WTC11 (cell line): ENCODE data around the gene NR1H2. TPM values are rescaled to one million over a fixed set of nuclear protein-coding genes. Genes with fewer than 3 reads are reported as not detected.
"Not testable (repeated sequence)": the region's sequence is repeated elsewhere in the genome, so short reads cannot be mapped to it uniquely, and the experiment has no call there.

Source experiments
- ATAC-seq: fragments of 200-7000 bp; cut with Tn5 transposase; 2 replicates; pipeline ENCODE4 v1.10.0; 2021; ENCODE audit warnings: mild to moderate bottlenecking, moderate library complexity
- CTCF ChIA-PET: fragments of 300-600 bp; sonication (Branson Sonifier 250); formaldehyde crosslinking; loops from one replicate; lab custom pipeline; 2021; ENCODE audit warnings: antibody characterized with exemption; lab: Charles Lee
- POLR2A ChIA-PET: fragments of 350-600 bp; sonication (Branson Sonifier 250); formaldehyde crosslinking; loops from one replicate; lab custom pipeline; 2021; ENCODE audit warnings: antibody characterized with exemption; lab: Charles Lee
- DNase-seq: peaks from one replicate; pipeline ENCODE4 v3.0.0; 2021; ENCODE audit warnings: low spot score
- H3K27ac Mint-ChIP-seq: 2 replicates; pipeline ENCODE4 v1.8.0; 2021; ENCODE audit warnings: mixed read lengths
- H3K27me3 Mint-ChIP-seq: 2 replicates; pipeline ENCODE4 v1.8.0; 2021; ENCODE audit warnings: low read depth, mild to moderate bottlenecking, moderate library complexity, mixed read lengths
- H3K36me3 Mint-ChIP-seq: 2 replicates; pipeline ENCODE4 v1.8.0; 2021; ENCODE audit warnings: mixed read lengths
- H3K4me1 Mint-ChIP-seq: 2 replicates; pipeline ENCODE4 v1.8.0; 2022; ENCODE audit warnings: mixed read lengths
- H3K4me3 Mint-ChIP-seq: 2 replicates; pipeline ENCODE4 v1.8.0; 2021; ENCODE audit warnings: mild to moderate bottlenecking, moderate library complexity, mixed read lengths
- H3K9me3 Mint-ChIP-seq: 2 replicates; pipeline ENCODE4 v1.8.0; 2021; ENCODE audit warnings: mixed read lengths
- AR ChIP-seq: fragments of 250-450 bp; sonication (Bioruptor Pico); IDR thresholded peaks from 2 replicates; pipeline ENCODE4 v1.9.0; 2021; ENCODE audit warnings: mild to moderate bottlenecking
- CREM ChIP-seq: sonication (generic); formaldehyde crosslinking; IDR thresholded peaks from 2 replicates; pipeline ENCODE4 v1.8.1; 2022; ENCODE audit warnings: mild to moderate bottlenecking, missing genetic modification reagents, moderate library complexity
- ELF4 ChIP-seq: sonication (generic); formaldehyde crosslinking; IDR thresholded peaks from 2 replicates; pipeline ENCODE4 v1.8.1; 2022; ENCODE audit warnings: low read depth, mild to moderate bottlenecking, moderate library complexity, missing genetic modification reagents
- ESRRA ChIP-seq: sonication (generic); formaldehyde crosslinking; IDR thresholded peaks from 2 replicates; pipeline ENCODE4 v1.8.1; 2022; ENCODE audit warnings: mild to moderate bottlenecking, missing genetic modification reagents, borderline replicate concordance
- FOXJ3 ChIP-seq: sonication (generic); formaldehyde crosslinking; IDR thresholded peaks from 2 replicates; pipeline ENCODE4 v1.9.0; 2021; ENCODE audit warnings: missing genetic modification reagents, mild to moderate bottlenecking, borderline replicate concordance
- GTF2I ChIP-seq: fragments of 250-450 bp; sonication (Bioruptor Pico); conservative IDR thresholded peaks from 2 replicates; pipeline ENCODE4 v1.4.0; 2021; ENCODE audit warnings: mild to moderate bottlenecking
- HMGA2 ChIP-seq: fragments of 250-450 bp; sonication (Bioruptor Pico); IDR thresholded peaks from 2 replicates; pipeline ENCODE4 v1.4.0; 2021; ENCODE audit warnings: mild to moderate bottlenecking, moderate library complexity
- MXD4 ChIP-seq: fragments of 250-450 bp; sonication (Bioruptor Pico); IDR thresholded peaks from 2 replicates; pipeline ENCODE4 v1.8.0; 2021; ENCODE audit warnings: mild to moderate bottlenecking, moderate library complexity, borderline replicate concordance
- MYBL2 ChIP-seq: sonication (generic); formaldehyde crosslinking; IDR thresholded peaks from 2 replicates; pipeline ENCODE4 v1.8.1; 2023; ENCODE audit warnings: mild to moderate bottlenecking, moderate library complexity, missing genetic modification reagents
- NFATC4 ChIP-seq: fragments of 250-450 bp; sonication (Bioruptor Pico); IDR thresholded peaks from 2 replicates; pipeline ENCODE4 v1.9.0; 2021; ENCODE audit warnings: mild to moderate bottlenecking
- NFE2L1 ChIP-seq: sonication (generic); formaldehyde crosslinking; IDR thresholded peaks from 2 replicates; pipeline ENCODE4 v1.8.1; 2023; ENCODE audit warnings: missing genetic modification reagents
- NFYB ChIP-seq: sonication (generic); formaldehyde crosslinking; conservative IDR thresholded peaks from 2 replicates; pipeline ENCODE4 v1.8.0; 2022; ENCODE audit warnings: low read depth, missing genetic modification reagents
- NR2C2 ChIP-seq: sonication (generic); formaldehyde crosslinking; IDR thresholded peaks from 2 replicates; pipeline ENCODE4 v1.8.0; 2022; ENCODE audit warnings: mild to moderate bottlenecking, missing genetic modification reagents
- ZMAT4 ChIP-seq: fragments of 250-450 bp; sonication (Bioruptor Pico); IDR thresholded peaks from 2 replicates; pipeline ENCODE4 v1.9.0; 2021; ENCODE audit warnings: mild to moderate bottlenecking
- ZNF317 ChIP-seq: sonication (generic); formaldehyde crosslinking; IDR thresholded peaks from 2 replicates; pipeline ENCODE4 v1.8.1; 2023; ENCODE audit warnings: low read depth, mild to moderate bottlenecking, moderate library complexity, missing genetic modification reagents, borderline replicate concordance
- ZNF423 ChIP-seq: fragments of 250-450 bp; sonication (Bioruptor Pico); IDR thresholded peaks from 2 replicates; pipeline ENCODE4 v2.1.2; 2022; ENCODE audit warnings: mild to moderate bottlenecking, moderate library complexity
- total RNA-seq: library from RNA; stranded (reverse); gene quantifications from 3 replicates; pipeline ENCODE4 v1.2.3, GENCODE V29; 2021
- TF ChIP-seq, protein P1 (sequence below): sonication (generic); formaldehyde crosslinking; IDR thresholded peaks from 2 replicates; pipeline ENCODE4 v1.8.1; 2022; ENCODE audit warnings: mild to moderate bottlenecking, missing genetic modification reagents, moderate library complexity, borderline replicate concordance
- TF ChIP-seq, protein P2 (sequence below): sonication (generic); formaldehyde crosslinking; IDR thresholded peaks from 2 replicates; pipeline ENCODE4 v1.8.1; 2022; ENCODE audit warnings: missing genetic modification reagents, borderline replicate concordance
- TF ChIP-seq, protein P3 (sequence below): sonication (generic); formaldehyde crosslinking; IDR thresholded peaks from 2 replicates; pipeline ENCODE4 v1.8.0; 2022; ENCODE audit warnings: mild to moderate bottlenecking, missing genetic modification reagents
- TF ChIP-seq, protein P4 (sequence below): fragments of 250-450 bp; sonication (Bioruptor Pico); IDR thresholded peaks from 2 replicates; pipeline ENCODE4 v1.9.0; 2021; ENCODE audit warnings: moderate library complexity, mild to moderate bottlenecking, inconsistent platforms, borderline replicate concordance

The NR1H2 gene
- total RNA-seq, 1 experiment from 2014 or later: 45.8 TPM

DNA sequence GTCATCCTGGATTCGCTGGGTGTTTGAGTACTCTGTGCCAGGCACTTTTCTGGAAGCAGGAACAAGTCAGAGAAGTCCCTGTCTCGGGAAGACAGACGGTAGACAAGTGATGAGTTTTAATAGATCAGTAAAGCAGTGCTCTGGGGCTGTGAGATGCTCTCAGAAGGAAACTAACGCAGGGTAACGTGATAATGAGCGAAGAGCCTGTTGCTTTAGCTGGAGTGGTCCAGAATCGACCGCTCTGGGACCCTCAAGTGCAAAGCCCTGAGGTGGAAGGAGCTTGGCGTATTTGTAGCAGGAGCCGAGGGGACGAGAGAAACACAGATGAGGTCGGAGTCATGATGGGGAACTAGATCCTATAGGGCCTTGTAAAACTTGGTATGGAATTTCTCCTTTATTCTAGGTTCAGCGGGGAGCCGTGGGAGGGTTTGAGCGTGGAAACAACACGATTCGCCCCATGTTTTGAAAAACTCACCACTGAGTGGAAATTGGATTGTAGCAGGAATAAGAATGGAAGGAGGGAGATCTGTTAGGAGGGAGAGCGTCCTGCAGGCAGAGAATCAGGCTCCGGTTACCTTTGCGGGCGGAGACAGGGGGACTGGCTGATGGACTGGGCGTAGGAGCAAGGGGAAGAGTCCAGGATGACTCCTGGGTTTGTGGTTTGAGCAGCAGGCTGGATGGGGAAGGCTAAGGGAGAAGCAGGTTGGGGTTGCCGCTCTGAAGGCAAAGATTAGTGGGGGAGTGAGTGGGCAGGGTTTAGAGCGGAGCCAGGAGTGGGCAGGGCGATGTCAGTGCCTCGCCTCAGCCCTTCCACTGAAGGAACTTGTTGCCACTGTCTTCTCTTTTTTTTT, 8.7 kb downstream of the NR1H2 start:
- Mint-ChIP-seq H3K4me3 (peak overlapping the region; percentile 92), H3K4me1 (peaks cover 21% of the 10 kb centered on the region), H3K9me3 (no peaks in the 10 kb centered on the region), H3K36me3 (peaks cover 30% of the 10 kb centered on the region), H3K27me3 (no peaks in the 10 kb centered on the region), H3K27ac (peak overlapping the region; percentile 13)
- ATAC-seq (no peak), DNase-seq (no peak)
- ChIA-PET CTCF (interaction anchor here (0.5 to 2.3 kb wide), 14 partner anchors 16 to 172 kb away, joined by 3 to 17 read pairs (median 4); no protein-coding TSS in a partner anchor), POLR2A (interaction anchor here (0.6 to 2.0 kb wide), 9 partner anchors 8 to 81 kb away, joined by 3 to 5 read pairs (median 4); partner anchors contain the start of gene NR1H2)
- TF ChIP-seq NFE2L1 (CRISPR knock-in tag): no peak

DNA sequence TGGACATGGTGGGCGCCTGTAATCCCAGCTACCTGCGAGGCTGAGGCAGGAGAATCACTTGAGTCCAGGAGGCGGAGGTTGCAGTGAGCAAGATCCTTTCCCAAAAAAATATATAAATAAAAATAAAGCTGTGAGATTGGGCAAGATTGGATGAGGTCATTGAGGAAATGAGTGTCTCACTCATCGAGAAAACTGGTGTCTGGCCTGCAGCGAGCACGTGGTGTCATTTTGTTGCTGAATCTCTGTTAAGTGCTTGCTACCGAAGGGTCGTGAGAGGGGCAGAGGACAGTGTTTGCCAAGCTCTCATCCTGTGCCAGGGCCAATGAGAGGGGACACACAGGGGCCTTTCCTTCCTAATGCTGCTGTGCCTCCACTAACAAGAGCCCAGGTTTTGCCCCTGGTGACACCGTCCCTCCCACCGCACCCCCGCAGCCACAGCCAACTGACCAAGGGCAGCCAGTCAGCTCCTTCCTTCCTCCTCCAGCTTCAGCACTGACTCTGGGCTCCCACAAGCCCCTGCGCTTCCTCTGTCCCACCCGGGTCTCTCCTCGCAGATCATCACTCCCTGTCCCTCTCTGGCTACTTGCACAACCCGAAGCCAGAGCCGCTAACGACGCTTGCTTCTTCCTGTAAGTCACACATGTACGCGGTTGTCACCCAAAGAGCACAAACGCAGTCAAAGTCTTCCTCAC, 11.1 kb downstream of the NR1H2 start:
- H3K4me3 Mint-ChIP-seq: no peak overlapping the region
- DNase-seq (no peak), ATAC-seq (no peak)
- H3K36me3 Mint-ChIP-seq: peaks cover 39% of the 10 kb centered on the region
- H3K27me3 Mint-ChIP-seq: no peaks in the 10 kb centered on the region
- POLR2A ChIA-PET: no interaction called here
- peaks cover 15% of the 10 kb centered on the region for H3K9me3 Mint-ChIP-seq
- TF ChIP-seq ESRRA (CRISPR knock-in tag) (no peak), MYBL2 (CRISPR knock-in tag) (no peak), FOXJ3 (CRISPR knock-in tag) (no peak), CREM (CRISPR knock-in tag) (no peak), HMGA2 (CRISPR knock-in tag) (no peak), NFE2L1 (CRISPR knock-in tag) (no peak), AR (CRISPR knock-in tag) (no peak), ZNF317 (CRISPR knock-in tag) (no peak), ELF4 (CRISPR knock-in tag) (no peak), NR2C2 (CRISPR knock-in tag) (no peak), NFATC4 (no peak)
- TF ChIP-seq, protein P1, sequence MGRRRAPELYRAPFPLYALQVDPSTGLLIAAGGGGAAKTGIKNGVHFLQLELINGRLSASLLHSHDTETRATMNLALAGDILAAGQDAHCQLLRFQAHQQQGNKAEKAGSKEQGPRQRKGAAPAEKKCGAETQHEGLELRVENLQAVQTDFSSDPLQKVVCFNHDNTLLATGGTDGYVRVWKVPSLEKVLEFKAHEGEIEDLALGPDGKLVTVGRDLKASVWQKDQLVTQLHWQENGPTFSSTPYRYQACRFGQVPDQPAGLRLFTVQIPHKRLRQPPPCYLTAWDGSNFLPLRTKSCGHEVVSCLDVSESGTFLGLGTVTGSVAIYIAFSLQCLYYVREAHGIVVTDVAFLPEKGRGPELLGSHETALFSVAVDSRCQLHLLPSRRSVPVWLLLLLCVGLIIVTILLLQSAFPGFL: no peak
- TF ChIP-seq, protein P2, sequence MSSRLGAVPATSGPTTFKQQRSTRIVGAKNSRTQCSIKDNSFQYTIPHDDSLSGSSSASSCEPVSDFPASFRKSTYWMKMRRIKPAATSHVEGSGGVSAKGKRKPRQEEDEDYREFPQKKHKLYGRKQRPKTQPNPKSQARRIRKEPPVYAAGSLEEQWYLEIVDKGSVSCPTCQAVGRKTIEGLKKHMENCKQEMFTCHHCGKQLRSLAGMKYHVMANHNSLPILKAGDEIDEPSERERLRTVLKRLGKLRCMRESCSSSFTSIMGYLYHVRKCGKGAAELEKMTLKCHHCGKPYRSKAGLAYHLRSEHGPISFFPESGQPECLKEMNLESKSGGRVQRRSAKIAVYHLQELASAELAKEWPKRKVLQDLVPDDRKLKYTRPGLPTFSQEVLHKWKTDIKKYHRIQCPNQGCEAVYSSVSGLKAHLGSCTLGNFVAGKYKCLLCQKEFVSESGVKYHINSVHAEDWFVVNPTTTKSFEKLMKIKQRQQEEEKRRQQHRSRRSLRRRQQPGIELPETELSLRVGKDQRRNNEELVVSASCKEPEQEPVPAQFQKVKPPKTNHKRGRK: no peak
- CTCF ChIA-PET: interaction anchor here (1.2 kb wide), 1 partner anchor 30 kb away, joined by 3 read pairs; no protein-coding TSS in a partner anchor
- peak overlapping the region; percentile 4 for H3K27ac Mint-ChIP-seq
- H3K4me1 Mint-ChIP-seq: peaks cover 21% of the 10 kb centered on the region

- no peaks in the 10 kb centered on the region for H3K27me3 Mint-ChIP-seq
- ATAC-seq (no peak), DNase-seq (no peak)
- peaks cover 21% of the 10 kb centered on the region for H3K4me1 Mint-ChIP-seq
- no peak overlapping the region for H3K4me3 Mint-ChIP-seq
- H3K36me3 Mint-ChIP-seq: peaks cover 45% of the 10 kb centered on the region
- H3K27ac Mint-ChIP-seq: peak overlapping the region; percentile 4
- CTCF ChIA-PET: no interaction called here
- TF ChIP-seq FOXJ3 (CRISPR knock-in tag): no peak
- TF ChIP-seq ZMAT4 (CRISPR knock-in tag): no peak
- TF ChIP-seq, protein P3, sequence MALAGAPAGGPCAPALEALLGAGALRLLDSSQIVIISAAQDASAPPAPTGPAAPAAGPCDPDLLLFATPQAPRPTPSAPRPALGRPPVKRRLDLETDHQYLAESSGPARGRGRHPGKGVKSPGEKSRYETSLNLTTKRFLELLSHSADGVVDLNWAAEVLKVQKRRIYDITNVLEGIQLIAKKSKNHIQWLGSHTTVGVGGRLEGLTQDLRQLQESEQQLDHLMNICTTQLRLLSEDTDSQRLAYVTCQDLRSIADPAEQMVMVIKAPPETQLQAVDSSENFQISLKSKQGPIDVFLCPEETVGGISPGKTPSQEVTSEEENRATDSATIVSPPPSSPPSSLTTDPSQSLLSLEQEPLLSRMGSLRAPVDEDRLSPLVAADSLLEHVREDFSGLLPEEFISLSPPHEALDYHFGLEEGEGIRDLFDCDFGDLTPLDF (CRISPR knock-in tag): no peak
- TF ChIP-seq MXD4 (CRISPR knock-in tag): no peak
- TF ChIP-seq NFYB (CRISPR knock-in tag): no peak
- no peak for TF ChIP-seq NR2C2 (CRISPR knock-in tag)
- no peak for TF ChIP-seq ZNF423
- TF ChIP-seq, protein P4, sequence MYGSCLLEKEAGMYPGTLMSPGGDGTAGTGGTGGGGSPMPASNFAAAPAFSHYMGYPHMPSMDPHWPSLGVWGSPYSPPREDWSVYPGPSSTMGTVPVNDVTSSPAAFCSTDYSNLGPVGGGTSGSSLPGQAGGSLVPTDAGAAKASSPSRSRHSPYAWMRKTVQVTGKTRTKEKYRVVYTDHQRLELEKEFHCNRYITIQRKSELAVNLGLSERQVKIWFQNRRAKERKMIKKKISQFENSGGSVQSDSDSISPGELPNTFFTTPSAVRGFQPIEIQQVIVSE (CRISPR knock-in tag): no peak
- TF ChIP-seq GTF2I: no peak
- POLR2A ChIA-PET: no interaction called here
- H3K9me3 Mint-ChIP-seq: peaks cover 17% of the 10 kb centered on the region
Observed at GRCh38 chr19:50387868-50388245, 11.6 kb downstream of the NR1H2 start.

DNA sequence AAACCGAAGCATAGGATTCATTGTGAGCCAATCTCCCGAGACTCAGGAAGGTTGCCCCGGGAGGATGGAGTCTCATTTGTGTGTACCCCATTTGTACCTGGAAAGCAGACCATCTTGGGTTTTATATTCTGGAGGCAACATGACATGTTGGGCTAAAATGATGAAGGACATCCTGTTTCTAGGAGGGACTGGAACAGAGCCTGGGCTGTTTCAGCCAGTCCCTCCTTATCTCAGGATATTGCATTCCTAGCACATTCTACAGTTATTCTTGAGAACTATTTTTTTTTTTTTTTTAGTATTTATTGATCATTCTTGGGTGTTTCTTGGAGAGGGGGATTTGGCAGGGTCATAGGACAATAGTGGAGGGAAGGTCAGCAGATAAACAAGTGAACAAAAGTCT, 14.0 kb downstream of the NR1H2 start:
- POLR2A ChIA-PET, H3K27ac Mint-ChIP-seq, H3K27me3 Mint-ChIP-seq, ATAC-seq, H3K4me1 Mint-ChIP-seq, CTCF ChIA-PET, DNase-seq, H3K4me3 Mint-ChIP-seq: not testable (repeated sequence)
- Mint-ChIP-seq H3K9me3 (peaks cover 18% of the 10 kb centered on the region), H3K36me3 (peaks cover 58% of the 10 kb centered on the region)
